ENCODE results near the gene ZBTB7C. TPM values are rescaled to one million over a fixed set of nuclear protein-coding genes. Genes with fewer than 3 reads are reported as not detected.

ZBTB7C gene
- total RNA-seq, 1 experiment from 2014 or later = 0.18 TPM

DNA sequence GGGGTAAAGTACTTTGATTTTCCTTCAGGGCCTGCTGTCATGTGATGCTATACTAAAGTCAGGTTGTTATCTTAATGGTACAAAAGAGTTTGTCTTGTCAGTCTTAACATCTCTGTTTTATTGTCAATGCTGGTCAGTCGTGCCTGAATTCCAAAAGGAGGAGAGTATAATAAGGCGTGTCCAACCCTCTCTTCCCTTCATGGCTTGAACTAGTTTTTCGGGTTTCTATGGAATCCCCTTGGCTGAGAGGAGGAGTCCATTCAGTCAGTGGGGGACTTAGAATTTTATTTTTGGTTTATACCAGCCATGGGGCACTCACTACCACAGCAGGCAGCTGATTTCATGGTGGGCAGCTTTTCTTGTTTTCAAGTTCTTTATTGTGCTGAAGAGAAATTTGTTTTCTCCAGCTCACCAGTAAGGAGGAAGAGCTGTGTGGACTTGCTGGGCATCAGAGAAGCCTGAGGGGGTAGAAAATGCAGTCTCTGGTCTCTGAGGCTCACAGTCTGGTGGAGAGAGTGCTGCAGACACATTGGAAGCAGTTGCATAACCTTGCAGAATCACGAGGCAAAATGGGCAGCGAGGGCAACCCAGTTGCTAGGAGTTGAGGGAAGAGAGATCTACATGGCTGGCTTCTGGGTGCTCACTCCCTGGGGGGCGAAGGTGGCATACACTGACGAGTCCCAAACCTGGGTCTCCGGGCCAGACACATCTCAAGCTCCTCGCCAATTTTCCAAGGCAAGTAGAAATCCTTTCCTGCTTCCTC lies 193.1 kb downstream of the ZBTB7C start:
- Mint-ChIP-seq H3K36me3 (ENCODE audit: insufficient read depth, unreplicated experiment) (no peaks in the 10 kb centered on the region), H3K27me3 (ENCODE audit: insufficient read depth, unreplicated experiment) (no peaks in the 10 kb centered on the region), H3K27ac (ENCODE audit: unreplicated experiment) (no peak overlapping the region), H3K9me3 (ENCODE audit: unreplicated experiment) (no peaks in the 10 kb centered on the region), H3K4me3 (ENCODE audit: unreplicated experiment) (no peak overlapping the region), H3K4me1 (ENCODE audit: low read depth, unreplicated experiment) (no peaks in the 10 kb centered on the region)
- CTCF ChIA-PET = no interaction called here
- H3K27me3 ChIP-seq (replicated peaks; ENCODE audit: control insufficient read depth, insufficient read depth, low read length) = no peaks in the 10 kb centered on the region
- no peaks in the 10 kb centered on the region for H3K36me3 ChIP-seq (ENCODE audit: control insufficient read depth, insufficient read depth, low read length)
- no peaks in the 10 kb centered on the region for H3K9me3 ChIP-seq
- POLR2A ChIA-PET = no interaction called here
- no TSS peak for BruUV-seq (replicated peaks)
- H3K4me3 ChIP-seq (ENCODE audit: low read depth, low read length) = no peak overlapping the region
- intact Hi-C loops (cut with micrococcal nuclease; ENCODE audit: unreplicated experiment) = no loop called here
- no peak for DNase-seq
- H3K4me1 ChIP-seq = no peaks in the 10 kb centered on the region
- TF ChIP-seq, protein P1, sequence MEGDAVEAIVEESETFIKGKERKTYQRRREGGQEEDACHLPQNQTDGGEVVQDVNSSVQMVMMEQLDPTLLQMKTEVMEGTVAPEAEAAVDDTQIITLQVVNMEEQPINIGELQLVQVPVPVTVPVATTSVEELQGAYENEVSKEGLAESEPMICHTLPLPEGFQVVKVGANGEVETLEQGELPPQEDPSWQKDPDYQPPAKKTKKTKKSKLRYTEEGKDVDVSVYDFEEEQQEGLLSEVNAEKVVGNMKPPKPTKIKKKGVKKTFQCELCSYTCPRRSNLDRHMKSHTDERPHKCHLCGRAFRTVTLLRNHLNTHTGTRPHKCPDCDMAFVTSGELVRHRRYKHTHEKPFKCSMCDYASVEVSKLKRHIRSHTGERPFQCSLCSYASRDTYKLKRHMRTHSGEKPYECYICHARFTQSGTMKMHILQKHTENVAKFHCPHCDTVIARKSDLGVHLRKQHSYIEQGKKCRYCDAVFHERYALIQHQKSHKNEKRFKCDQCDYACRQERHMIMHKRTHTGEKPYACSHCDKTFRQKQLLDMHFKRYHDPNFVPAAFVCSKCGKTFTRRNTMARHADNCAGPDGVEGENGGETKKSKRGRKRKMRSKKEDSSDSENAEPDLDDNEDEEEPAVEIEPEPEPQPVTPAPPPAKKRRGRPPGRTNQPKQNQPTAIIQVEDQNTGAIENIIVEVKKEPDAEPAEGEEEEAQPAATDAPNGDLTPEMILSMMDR (IDR thresholded peaks at IDR 0.05; ENCODE audit: insufficient read depth in 1 of 2, low read depth in 1 of 2, low read length in 1 of 2, severe bottlenecking in 1 of 2, unreplicated experiment in 1 of 2) = no peak

DNA sequence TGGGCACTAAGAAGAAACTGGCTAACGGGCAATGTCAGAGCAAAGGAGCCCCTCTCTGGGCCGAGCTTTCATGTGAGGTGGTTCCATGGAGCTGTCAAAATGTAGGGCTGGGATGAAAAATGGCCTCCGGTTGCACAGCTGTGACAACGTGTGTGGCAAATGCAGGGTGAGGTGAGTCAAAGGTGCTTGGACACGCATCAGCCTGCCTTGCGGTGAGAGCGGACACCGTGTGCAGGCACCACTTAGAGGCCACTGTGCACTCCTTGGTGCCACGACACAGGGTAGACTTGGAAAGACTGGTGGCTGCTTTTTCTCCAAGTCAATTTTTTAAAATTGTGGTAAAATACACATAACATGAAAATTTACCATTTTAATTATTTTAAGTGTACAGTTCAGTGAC lies 195.4 kb downstream of the ZBTB7C start:
- Mint-ChIP-seq H3K27me3 (ENCODE audit: insufficient read depth, unreplicated experiment) (peaks cover 2% of the 10 kb centered on the region), H3K27ac (ENCODE audit: unreplicated experiment) (no peak overlapping the region), H3K9me3 (ENCODE audit: unreplicated experiment) (no peaks in the 10 kb centered on the region), H3K36me3 (ENCODE audit: insufficient read depth, unreplicated experiment) (no peaks in the 10 kb centered on the region), H3K4me1 (ENCODE audit: low read depth, unreplicated experiment) (no peaks in the 10 kb centered on the region), H3K4me3 (ENCODE audit: unreplicated experiment) (no peak overlapping the region)
- Histone ChIP-seq H3K9me3 (no peaks in the 10 kb centered on the region), H3K27me3 (replicated peaks; ENCODE audit: control insufficient read depth, insufficient read depth, low read length) (no peaks in the 10 kb centered on the region), H3K36me3 (ENCODE audit: control insufficient read depth, insufficient read depth, low read length) (no peaks in the 10 kb centered on the region), H3K4me1 (no peaks in the 10 kb centered on the region), H3K4me3 (ENCODE audit: low read depth, low read length) (no peak overlapping the region)
- CTCF ChIA-PET = no interaction called here
- TF ChIP-seq, protein P1 (IDR thresholded peaks at IDR 0.05; ENCODE audit: insufficient read depth in 1 of 2, low read depth in 1 of 2, low read length in 1 of 2, severe bottlenecking in 1 of 2, unreplicated experiment in 1 of 2) = no peak
- DNase-seq = no peak
- intact Hi-C loops (cut with micrococcal nuclease; ENCODE audit: unreplicated experiment) = no loop called here
- no TSS peak for BruUV-seq (replicated peaks)
- POLR2A ChIA-PET = no interaction called here

DNA sequence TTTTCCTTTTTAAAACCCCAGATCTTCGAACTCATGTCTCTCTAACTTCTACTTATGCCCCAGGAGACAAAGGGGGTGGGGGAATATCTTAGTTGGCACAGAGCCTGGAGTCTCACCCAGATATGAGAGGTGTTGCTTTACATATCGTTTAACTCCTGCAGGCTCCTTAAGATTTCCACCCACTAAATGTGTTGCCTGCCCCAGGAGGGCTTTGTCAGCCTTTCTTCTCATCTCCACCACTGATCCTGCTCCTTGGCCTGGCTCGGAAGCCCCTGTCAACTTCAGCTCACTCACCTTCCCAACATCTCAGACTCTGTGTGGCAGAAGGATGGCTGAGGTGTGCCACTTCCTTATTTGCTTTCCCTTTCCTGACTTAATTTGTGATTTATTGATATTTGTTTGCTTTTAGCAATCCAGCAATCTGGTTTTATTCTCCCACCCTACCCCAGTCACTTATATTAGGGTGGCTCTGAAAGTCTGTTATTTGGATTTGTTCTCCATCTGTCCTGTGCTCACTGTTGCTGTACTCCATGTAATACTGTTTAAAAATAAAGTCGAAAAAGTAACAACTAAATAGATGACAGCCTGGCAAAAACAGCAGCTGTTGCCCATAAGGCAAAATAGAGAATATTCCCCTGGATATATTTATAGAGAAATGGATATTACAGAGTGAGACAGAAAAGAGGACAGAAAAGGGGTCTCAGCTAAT lies 200.6 kb downstream of the ZBTB7C start:
- no peaks in the 10 kb centered on the region for H3K9me3 Mint-ChIP-seq (ENCODE audit: unreplicated experiment)
- H3K27ac Mint-ChIP-seq (ENCODE audit: unreplicated experiment) = no peak overlapping the region
- no peak for DNase-seq
- Histone ChIP-seq H3K4me3 (ENCODE audit: low read depth, low read length) (no peak overlapping the region), H3K27me3 (replicated peaks; ENCODE audit: control insufficient read depth, insufficient read depth, low read length) (no peaks in the 10 kb centered on the region), H3K4me1 (no peaks in the 10 kb centered on the region), H3K36me3 (ENCODE audit: control insufficient read depth, insufficient read depth, low read length) (no peaks in the 10 kb centered on the region), H3K9me3 (no peaks in the 10 kb centered on the region)
- peaks cover 5% of the 10 kb centered on the region for H3K27me3 Mint-ChIP-seq (ENCODE audit: insufficient read depth, unreplicated experiment)
- ChIA-PET CTCF (no interaction called here), POLR2A (no interaction called here)
- no peaks in the 10 kb centered on the region for H3K36me3 Mint-ChIP-seq (ENCODE audit: insufficient read depth, unreplicated experiment)
- intact Hi-C loops (cut with micrococcal nuclease; ENCODE audit: unreplicated experiment) = no loop called here
- no TSS peak for BruUV-seq (replicated peaks)
- H3K4me1 Mint-ChIP-seq (ENCODE audit: low read depth, unreplicated experiment) = no peaks in the 10 kb centered on the region
- H3K4me3 Mint-ChIP-seq (ENCODE audit: unreplicated experiment) = no peak overlapping the region
- TF ChIP-seq, protein P1 (IDR thresholded peaks at IDR 0.05; ENCODE audit: insufficient read depth in 1 of 2, low read depth in 1 of 2, low read length in 1 of 2, severe bottlenecking in 1 of 2, unreplicated experiment in 1 of 2) = no peak
